OCI-LY3 (cell line): ENCODE results near the gene ORC6.

Experiments
- CTCF ChIP-seq: fragments of 200-600, 300-600 bp; sonication (generic); IDR thresholded peaks from 2 replicates; pipeline ENCODE4 v1.5.1; 2014; ENCODE audit warnings: antibody characterized with exemption, low read length, low read depth
- EZH2phosphoT487 ChIP-seq: fragments of 200-600 bp; shearing (Covaris generic); IDR thresholded peaks from 2 replicates; pipeline ENCODE4 v1.6.1; 2018; ENCODE audit warnings: antibody characterized with exemption, mixed run types, low read depth

GRCh38 chr16:46732561-46732960 lies 43.1 kb downstream of the ORC6 start:
- TF ChIP-seq CTCF (no peak), EZH2phosphoT487 (no peak)
